ENCODE measurements around the gene JUND.
A peak's percentile ranks its signal among the peaks of the same experiment; 100 is the strongest.

The JUND gene

GRCh38 chr19:18289471-18290301 lies 8.3 kb upstream of the JUND start:
- DNase-seq, result no peak

- no peak for DNase-seq
These were observed 6.7 kb upstream of the JUND start for GRCh38 chr19:18287836-18288772.

- no peak for DNase-seq
These were observed 5.7 kb upstream of the JUND start for GRCh38 chr19:18286973-18287635.

DNA sequence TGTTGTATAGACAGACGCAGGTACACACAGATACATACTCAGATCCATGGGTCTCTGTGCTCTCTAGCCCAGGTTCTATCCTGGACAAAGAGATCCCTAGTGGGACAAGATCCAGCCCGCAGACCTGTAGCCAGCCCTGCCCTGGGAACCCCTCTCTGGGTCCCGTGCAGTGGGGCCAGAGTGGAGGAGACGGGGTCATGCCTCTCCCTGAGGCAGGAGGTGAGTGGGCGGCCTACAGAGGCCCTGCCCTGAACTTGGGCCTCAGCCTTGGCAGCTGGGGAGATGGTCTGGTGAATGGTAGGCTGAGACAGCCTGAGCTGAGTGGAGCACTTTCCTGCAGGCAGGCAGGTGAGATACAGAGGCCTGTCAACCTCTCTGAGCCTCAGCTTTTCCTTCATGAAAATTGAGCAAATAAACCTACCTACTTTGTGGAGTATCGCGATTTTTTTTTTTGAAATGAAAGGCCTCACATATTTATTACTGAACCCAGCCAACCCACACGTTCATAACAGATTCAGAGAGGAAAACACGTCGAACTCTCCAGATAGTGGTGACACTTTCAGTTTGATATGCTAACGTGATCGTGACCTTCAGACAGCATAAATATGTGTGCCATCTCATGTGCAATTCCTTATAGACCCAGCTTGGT lies 3.4 kb upstream of the JUND start:
- DNase-seq, result peak; percentile 76

DNA sequence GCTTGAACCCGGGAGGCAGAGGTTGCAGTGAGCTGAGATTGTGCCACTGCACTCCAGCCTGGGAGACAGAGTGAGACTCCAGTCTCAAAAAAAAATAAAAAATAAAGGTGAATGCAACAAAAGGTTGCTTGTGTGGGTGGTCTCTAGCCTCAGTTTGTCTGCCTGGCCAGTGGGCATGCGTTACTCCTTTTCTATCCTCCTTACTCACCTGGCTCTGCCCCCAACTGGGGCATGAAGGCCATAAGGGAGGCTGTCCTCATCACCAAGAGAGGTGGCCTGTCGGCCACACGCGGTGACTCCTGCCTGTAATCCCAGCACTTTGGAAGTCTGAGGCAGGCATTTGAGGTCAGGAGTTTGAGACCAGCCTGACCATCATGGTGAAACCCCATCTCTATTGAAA lies 1.9 kb upstream of the JUND start:
- no peak for DNase-seq

DNA sequence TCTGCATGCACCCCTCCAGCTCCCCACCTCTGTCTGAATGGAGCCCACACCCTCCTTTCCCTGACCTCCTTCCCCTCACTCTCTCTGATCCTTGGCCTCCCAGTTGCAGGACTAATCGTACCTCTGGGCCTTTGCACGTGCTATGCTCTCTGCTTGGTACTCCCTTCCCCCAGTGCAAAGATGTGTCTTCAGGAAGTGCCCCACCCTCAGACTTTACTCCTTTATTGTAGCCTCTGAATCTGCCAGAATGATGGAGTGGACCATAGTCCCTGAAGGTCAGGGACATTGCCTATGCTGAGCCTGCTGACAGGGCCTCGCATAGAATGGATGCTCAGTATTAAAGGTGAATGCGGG lies 1.3 kb upstream of the JUND start:
- peak; percentile 46 for DNase-seq

DNA sequence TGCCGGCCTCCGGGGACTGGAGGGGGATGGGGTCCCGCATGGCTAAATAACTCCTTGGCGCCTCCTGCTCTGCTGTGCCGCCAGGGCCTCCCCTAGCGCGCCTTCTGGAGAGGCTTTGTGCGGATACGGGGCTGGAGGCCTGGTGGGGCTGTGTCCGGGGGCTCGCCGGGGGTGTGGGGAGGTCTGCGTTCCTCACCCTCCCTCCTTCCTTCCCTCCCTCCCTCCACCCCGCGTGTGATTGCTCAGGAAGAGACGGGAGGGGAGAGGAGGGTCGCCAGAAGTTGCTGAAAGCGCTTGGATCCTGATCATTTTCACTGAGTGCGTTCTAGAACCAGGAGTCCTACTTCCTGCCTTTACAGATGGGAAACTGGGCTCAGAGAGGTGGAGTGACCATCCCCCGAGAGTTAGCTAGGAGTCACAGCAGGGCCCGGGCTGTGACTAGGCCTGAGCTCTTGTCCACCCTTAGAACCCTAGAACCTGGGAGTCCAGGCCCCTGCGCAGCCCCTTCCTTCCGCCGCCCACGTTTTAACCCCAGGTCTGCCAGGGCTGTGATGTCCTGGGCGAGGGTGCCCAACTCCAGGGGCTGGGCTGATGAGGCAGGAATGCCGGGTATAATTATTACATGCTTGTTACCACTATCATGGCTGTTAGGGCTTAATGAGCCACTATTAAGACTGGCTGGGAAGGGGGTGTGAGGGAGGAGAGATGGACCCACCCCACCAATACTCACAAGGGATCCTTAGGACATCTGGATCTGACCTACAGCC lies 782 bp upstream of the JUND start:
- DNase-seq, result peak; percentile 54

DNA sequence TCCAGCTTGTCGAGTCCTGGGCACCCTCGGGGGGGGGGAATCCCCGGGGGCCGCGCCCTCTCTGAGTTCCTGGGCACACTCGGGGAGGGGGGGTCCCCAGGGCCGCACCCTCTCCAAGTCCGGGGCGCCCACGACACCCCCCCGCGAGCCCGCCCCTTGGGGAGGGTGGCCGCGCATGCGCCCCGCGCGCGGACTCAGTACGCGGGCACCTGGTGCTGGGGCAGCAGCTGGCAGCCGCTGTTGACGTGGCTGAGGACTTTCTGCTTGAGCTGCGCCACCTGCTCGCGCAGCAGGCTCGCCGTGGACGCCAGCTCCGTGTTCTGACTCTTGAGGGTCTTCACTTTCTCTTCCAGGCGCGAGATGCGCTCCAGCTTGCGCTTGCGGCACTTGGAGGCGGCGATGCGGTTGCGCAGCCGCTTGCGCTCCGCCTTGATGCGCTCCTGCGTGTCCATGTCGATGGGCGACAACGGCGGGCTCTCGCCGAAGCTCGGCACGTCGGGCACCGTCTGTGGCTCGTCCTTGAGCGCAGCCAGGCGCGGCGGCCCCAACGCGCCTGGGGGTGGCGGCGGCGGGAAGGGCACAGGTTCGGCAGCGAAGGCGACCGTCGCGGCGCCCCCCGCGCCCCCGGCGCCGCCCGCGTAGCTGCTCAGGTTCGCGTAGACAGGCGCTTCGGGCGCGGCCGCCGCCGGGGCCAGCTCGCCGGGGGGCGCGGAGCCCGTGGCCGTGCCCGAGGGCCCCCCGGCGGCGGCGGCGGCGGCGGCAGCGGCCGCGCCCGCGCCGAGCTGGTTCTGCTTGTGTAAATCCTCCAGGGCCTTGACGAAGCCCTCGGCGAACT lies 958 bp downstream of the JUND start:
- peak; percentile 82 for DNase-seq

DNA sequence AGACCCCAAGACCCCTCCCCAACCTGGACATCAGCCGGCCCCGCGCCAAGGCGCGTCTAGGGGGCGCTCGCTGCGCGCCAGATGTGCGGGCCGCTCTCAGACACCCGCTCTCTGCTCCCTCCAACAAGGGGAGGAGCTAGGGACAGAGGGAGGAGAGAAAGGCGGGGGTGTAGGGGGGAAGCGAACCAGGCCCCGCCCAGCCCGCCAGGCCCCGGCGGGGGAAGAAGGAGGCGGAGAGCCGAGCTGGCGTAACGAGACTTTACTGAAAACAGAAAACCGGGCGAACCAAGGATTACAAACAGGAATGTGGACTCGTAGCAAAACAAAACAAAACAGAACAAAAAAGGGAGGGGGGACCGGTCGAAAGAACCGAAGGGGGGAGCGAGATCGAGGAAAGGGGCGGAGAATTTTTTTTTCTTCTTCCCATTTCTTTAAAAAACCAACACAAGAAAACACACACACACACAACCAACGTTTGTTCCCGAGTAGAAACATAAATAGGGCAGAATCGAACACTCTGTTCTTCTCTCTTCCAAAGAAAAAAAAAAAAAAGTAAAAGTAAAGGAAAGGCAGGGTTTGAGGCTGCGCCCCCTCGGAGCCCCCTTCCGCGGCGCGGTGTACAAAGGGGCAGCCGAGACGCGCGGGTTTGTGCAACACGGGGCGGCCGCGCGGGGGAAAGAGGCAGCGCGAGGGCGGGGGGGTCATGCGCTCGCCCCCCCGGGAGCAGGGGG lies 1.7 kb downstream of the JUND start:
- DNase-seq, result peak; percentile 93

- no peak for DNase-seq
These were observed 2.2 kb downstream of the JUND start for GRCh38 chr19:18279266-18279515.

GRCh38 chr19:18278521-18279265 lies 2.7 kb downstream of the JUND start:
- peak; percentile 66 for DNase-seq

DNA sequence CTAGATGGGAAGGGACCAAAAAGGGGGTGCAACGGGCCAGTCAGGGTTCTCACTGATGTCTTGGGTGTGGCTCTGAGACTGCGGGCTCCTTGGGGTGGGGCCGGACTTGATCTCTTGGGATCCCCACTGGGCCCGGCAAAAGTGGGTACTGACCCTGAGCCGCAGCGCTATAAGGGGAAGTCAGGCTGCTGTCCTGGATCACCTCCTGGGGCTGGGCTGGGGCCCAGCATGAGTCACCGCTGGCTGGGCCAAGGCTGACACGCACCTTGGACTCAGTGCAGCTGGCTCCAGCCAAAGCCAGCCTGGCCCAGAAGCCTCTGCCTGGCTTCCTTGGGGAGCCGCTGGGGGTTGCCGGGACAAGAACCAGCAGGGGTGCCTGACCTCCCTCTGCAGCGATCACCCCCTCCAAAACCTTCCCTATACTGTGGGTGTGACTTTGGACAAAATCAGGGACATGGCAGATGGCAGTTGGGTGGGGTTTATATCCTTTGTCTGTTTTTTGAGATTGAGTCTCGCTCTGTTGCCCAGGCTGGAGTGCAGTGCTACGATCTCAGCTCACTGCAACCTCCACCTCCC lies 6.6 kb downstream of the JUND start:
- DNase-seq, result no peak

DNA sequence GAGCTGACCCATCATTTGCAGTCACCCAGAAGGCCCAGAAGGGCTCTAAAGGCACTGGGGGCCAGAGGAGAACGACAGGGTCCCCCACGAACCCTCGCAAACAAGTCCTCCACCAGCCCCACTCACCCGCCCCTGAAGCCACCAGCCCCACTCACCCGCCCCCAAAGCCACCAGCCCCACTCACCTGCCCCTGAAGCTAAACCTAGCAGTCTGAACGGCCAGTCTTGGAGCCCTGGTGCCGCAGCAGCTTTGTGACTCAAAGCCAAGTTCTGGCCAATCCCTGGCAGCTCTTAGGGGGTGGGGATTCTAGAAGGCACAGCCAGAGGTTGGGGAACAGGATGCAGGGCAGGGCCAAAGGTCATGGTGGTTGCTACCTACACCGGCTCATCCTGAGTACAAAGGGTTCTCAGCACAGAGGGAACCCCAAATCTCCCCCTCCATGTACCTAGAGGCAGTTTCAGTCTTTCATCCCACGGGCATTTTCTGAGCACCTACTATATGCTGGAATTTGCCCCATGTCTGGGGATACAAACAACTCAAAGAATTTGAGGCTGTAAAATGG lies 7.1 kb downstream of the JUND start, which contains the start of gene IQCN:
IQCN (minus strand) TSS at position 234 of the 562 bp plus-strand sequence. CDS start 4,974 bp downstream, outside the sequence.
- peak; percentile 39 for DNase-seq

DNA sequence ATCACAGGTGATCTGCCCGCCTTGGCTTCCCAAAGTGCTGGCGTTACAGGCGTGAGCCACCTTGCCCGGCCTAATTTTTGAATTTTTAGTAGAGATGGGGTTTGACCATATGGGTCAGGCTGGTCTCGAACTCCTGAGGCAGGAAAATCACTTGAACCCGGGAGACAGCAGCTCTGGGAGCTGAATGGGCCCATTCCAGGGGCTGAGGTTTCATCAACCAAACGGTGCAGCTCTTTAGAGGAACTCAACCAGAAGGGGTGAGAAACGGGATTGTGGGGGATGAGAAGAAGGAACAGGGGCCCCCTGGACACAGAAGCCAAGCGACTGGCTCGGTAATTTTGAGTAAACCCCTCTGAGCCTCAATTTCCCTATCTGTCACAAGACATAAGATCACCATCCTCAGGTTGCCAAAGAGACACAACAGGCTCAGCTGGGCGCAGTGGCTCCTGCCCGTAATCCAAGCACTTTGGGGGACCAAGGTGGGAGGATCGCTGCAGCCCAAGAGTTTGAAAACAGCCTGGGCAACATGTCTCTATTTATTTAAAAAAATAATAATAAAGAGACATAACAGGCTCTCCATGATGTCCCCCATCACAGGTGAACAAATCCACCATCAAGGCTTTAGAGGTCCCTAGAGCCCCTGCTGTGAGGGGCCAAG lies 7.7 kb downstream of the JUND start:
- DNase-seq, result no peak

DNA sequence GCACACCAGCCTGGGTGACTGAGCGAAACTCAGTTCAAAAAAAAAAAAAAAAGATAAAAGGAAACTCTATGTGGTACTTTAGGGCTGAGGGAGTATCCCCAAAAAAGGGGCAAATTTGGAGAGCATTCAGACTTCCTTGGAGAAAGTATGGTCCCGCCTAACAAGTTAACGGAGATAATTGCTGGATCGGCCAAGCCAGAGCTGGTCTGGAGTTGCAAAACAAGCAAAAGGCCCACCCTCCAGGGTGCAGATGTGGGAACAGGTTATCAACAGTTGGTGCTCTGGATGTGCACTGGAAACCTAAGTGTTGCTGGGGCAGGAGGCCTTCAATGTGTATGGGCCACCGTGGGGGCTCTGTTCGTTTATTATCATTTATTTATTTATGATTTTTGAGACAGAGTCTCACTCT lies 10.0 kb downstream of the JUND start:
- no peak for DNase-seq

GRCh38 chr19:18270326-18270725 lies 11.1 kb downstream of the JUND start:
- no peak for DNase-seq

GRCh38 chr19:18269070-18269723 lies 12.2 kb downstream of the JUND start:
- DNase-seq, result no peak
